ENCODE measurements around the gene BRD3OS.

BRD3OS gene

DNA sequence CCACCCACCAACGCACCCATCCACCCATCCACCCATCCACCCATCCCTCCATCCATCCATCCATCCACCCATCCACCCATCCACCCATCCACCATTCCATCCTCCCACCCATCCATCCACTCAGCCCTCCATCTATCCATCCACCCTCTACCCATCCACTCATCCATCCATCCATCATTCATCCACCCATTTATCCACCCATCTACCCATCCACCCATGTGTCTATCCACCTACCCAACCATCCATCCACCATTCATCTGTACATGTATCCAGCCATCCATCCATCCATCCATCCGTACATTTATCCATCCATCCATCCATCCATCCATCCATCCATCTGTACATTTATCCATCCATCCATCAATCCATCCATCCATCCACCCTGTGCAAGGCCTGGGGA is 22.0 kb upstream of the BRD3OS start:
- no peak for DNase-seq (ENCODE audit: extremely low spot score)
- TF ChIP-seq SP1 (IDR thresholded peaks at IDR 0.05) (no peak), LEF1 (IDR thresholded peaks at IDR 0.05; ENCODE audit: borderline replicate concordance) (no peak), ELF4 (IDR thresholded peaks at IDR 0.05) (no peak), FOXA1 (IDR thresholded peaks at IDR 0.05) (no peak), SUZ12 (IDR thresholded peaks at IDR 0.05) (no peak), FOXK2 (IDR thresholded peaks at IDR 0.05) (no peak), ARNT (IDR thresholded peaks at IDR 0.05) (no peak), NFRKB (IDR thresholded peaks at IDR 0.05) (no peak), BHLHE40 (IDR thresholded peaks at IDR 0.05; ENCODE audit: borderline replicate concordance) (no peak)
- TF ChIP-seq, protein P1, sequence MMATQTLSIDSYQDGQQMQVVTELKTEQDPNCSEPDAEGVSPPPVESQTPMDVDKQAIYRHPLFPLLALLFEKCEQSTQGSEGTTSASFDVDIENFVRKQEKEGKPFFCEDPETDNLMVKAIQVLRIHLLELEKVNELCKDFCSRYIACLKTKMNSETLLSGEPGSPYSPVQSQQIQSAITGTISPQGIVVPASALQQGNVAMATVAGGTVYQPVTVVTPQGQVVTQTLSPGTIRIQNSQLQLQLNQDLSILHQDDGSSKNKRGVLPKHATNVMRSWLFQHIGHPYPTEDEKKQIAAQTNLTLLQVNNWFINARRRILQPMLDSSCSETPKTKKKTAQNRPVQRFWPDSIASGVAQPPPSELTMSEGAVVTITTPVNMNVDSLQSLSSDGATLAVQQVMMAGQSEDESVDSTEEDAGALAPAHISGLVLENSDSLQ (IDR thresholded peaks at IDR 0.05): no peak
- CTCF ChIA-PET: no interaction called here
- POLR2A ChIA-PET: no interaction called here

- ChIA-PET CTCF (interaction anchor here (2.0 kb wide), 1 partner anchor 9 kb away, joined by 8 read pairs; no protein-coding TSS in a partner anchor), POLR2A (no interaction called here)
- no peak for DNase-seq (ENCODE audit: extremely low spot score)
- TF ChIP-seq SUZ12 (IDR thresholded peaks at IDR 0.05) (no peak), L3MBTL2 (conservative IDR thresholded peaks at IDR 0.05) (no peak), FOXK2 (IDR thresholded peaks at IDR 0.05) (no peak), BHLHE40 (IDR thresholded peaks at IDR 0.05; ENCODE audit: borderline replicate concordance) (no peak)
- TF ChIP-seq, protein P1 (IDR thresholded peaks at IDR 0.05): no peak
Measured at GRCh38 chr9:134004131-134004873, 21.0 kb upstream of the BRD3OS start.

GRCh38 chr9:134004881-134005280 is 20.4 kb upstream of the BRD3OS start:
- no peak for DNase-seq (ENCODE audit: extremely low spot score)
- ChIA-PET POLR2A (no interaction called here), CTCF (interaction anchor here (2.0 kb wide), 1 partner anchor 10 kb away, joined by 8 read pairs; no protein-coding TSS in a partner anchor)
- TF ChIP-seq ZNF384 (IDR thresholded peaks at IDR 0.05) (no peak), FOXM1 (IDR thresholded peaks at IDR 0.05; ENCODE audit: borderline replicate concordance) (no peak), FOXA1 (IDR thresholded peaks at IDR 0.05) (no peak), SUZ12 (IDR thresholded peaks at IDR 0.05) (no peak), FOXK2 (IDR thresholded peaks at IDR 0.05) (no peak), BHLHE40 (IDR thresholded peaks at IDR 0.05; ENCODE audit: borderline replicate concordance) (no peak), LEF1 (IDR thresholded peaks at IDR 0.05; ENCODE audit: borderline replicate concordance) (no peak), TARDBP (IDR thresholded peaks at IDR 0.05) (no peak), CTBP1 (IDR thresholded peaks at IDR 0.05; ENCODE audit: borderline replicate concordance) (no peak), ARNT (IDR thresholded peaks at IDR 0.05) (no peak), HDGF (IDR thresholded peaks at IDR 0.05; ENCODE audit: borderline replicate concordance) (no peak), ELF4 (IDR thresholded peaks at IDR 0.05) (no peak), NFRKB (IDR thresholded peaks at IDR 0.05) (no peak), L3MBTL2 (conservative IDR thresholded peaks at IDR 0.05) (no peak), SP1 (IDR thresholded peaks at IDR 0.05) (no peak)
- TF ChIP-seq, protein P1 (IDR thresholded peaks at IDR 0.05): no peak

DNA sequence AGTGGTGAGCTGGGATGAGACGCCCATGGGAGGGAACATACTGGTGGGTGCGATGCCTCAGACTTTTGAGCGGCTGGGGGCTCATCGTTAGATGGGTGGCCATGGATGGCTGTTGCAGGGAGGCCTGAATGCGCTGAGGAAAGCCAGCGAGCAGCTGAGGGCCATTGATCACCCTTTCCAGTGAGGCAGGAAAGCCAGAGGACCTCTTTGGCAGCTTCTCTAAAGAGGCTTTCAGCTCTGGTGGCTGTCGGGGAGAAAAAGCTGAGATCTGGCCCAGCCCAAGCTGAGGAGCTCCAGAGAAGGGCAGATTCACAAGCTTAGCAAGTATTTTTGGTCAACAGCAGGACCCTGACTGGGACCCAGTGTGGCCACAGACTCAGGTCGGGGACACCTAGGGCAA is 19.9 kb upstream of the BRD3OS start:
- TF ChIP-seq BHLHE40 (IDR thresholded peaks at IDR 0.05; ENCODE audit: borderline replicate concordance): no peak
- TF ChIP-seq FOXK2 (IDR thresholded peaks at IDR 0.05): no peak
- no peak for TF ChIP-seq CTBP1 (IDR thresholded peaks at IDR 0.05; ENCODE audit: borderline replicate concordance)
- TF ChIP-seq HDGF (IDR thresholded peaks at IDR 0.05; ENCODE audit: borderline replicate concordance): no peak
- no peak for TF ChIP-seq ARNT (IDR thresholded peaks at IDR 0.05)
- TF ChIP-seq ELF4 (IDR thresholded peaks at IDR 0.05): no peak
- no peak for TF ChIP-seq LEF1 (IDR thresholded peaks at IDR 0.05; ENCODE audit: borderline replicate concordance)
- TF ChIP-seq SUZ12 (IDR thresholded peaks at IDR 0.05): no peak
- TF ChIP-seq FOXA1 (IDR thresholded peaks at IDR 0.05): no peak
- TF ChIP-seq, protein P1 (IDR thresholded peaks at IDR 0.05): no peak
- no peak for TF ChIP-seq SP1 (IDR thresholded peaks at IDR 0.05)
- TF ChIP-seq L3MBTL2 (conservative IDR thresholded peaks at IDR 0.05): no peak
- DNase-seq (ENCODE audit: extremely low spot score): no peak
- POLR2A ChIA-PET: interaction anchor here (1.2 kb wide), 1 partner anchor 12 kb away, joined by 3 read pairs; no protein-coding TSS in a partner anchor
- CTCF ChIA-PET: interaction anchor here (2.0 kb wide), 1 partner anchor 10 kb away, joined by 8 read pairs; no protein-coding TSS in a partner anchor

GRCh38 chr9:134007150-134007549 is 18.1 kb upstream of the BRD3OS start:
- CTCF ChIA-PET: no interaction called here
- DNase-seq (ENCODE audit: extremely low spot score): no peak
- no peak for TF ChIP-seq CTBP1 (IDR thresholded peaks at IDR 0.05; ENCODE audit: borderline replicate concordance)
- no peak for TF ChIP-seq SP1 (IDR thresholded peaks at IDR 0.05)
- TF ChIP-seq ELF4 (IDR thresholded peaks at IDR 0.05): no peak
- TF ChIP-seq TARDBP (IDR thresholded peaks at IDR 0.05): no peak
- TF ChIP-seq L3MBTL2 (conservative IDR thresholded peaks at IDR 0.05): no peak
- TF ChIP-seq, protein P1 (IDR thresholded peaks at IDR 0.05): no peak
- TF ChIP-seq LEF1 (IDR thresholded peaks at IDR 0.05; ENCODE audit: borderline replicate concordance): no peak
- no peak for TF ChIP-seq HDGF (IDR thresholded peaks at IDR 0.05; ENCODE audit: borderline replicate concordance)
- TF ChIP-seq BHLHE40 (IDR thresholded peaks at IDR 0.05; ENCODE audit: borderline replicate concordance): no peak
- no peak for TF ChIP-seq SUZ12 (IDR thresholded peaks at IDR 0.05)
- TF ChIP-seq NFRKB (IDR thresholded peaks at IDR 0.05): no peak
- TF ChIP-seq ZNF384 (IDR thresholded peaks at IDR 0.05): no peak
- no peak for TF ChIP-seq ARNT (IDR thresholded peaks at IDR 0.05)
- TF ChIP-seq FOXA1 (IDR thresholded peaks at IDR 0.05): no peak
- TF ChIP-seq FOXM1 (IDR thresholded peaks at IDR 0.05; ENCODE audit: borderline replicate concordance): no peak
- TF ChIP-seq FOXK2 (IDR thresholded peaks at IDR 0.05): no peak
- POLR2A ChIA-PET: no interaction called here
